Keratinocyte (primary cell): ENCODE data around the gene GPAT3. TPM values are rescaled to one million over a fixed set of nuclear protein-coding genes. Genes with fewer than 3 reads are reported as not detected.

Source experiments
- DNase-seq: peaks from one replicate; pipeline ENCODE4 v3.0.0-alpha.2; 2011; ENCODE audit warnings: low read depth, missing footprints, low spot score
- FAIRE-seq: peaks from 2 replicates; lab custom pipeline; 2011; peaks lifted over from hg19 to GRCh38; lab: Jason Lieb, UNC
- H2AFZ ChIP-seq: 2 replicates; pipeline ENCODE4 v1.6.0; 2012; ENCODE audit warnings: low read length, control low read depth, inconsistent platforms; ENCODE audit not compliant: control insufficient read depth
- H3K27ac ChIP-seq: 2 replicates; pipeline ENCODE4 v1.5.1; 2011; ENCODE audit warnings: low read length; ENCODE audit not compliant: control insufficient read depth, insufficient read depth
- H3K27me3 ChIP-seq: 3 replicates; pipeline ENCODE4 v1.6.0; 2011; ENCODE audit warnings: low read length; ENCODE audit not compliant: control insufficient read depth, insufficient read depth; ENCODE audit errors: extremely low read depth
- H3K36me3 ChIP-seq, 2 experiments: 2 replicates in 1 of 2; 3 replicates in 1 of 2; pipeline ENCODE4 v1.5.1; 2011; ENCODE audit warnings: low read length in 2 of 2, mild to moderate bottlenecking in 1 of 2; ENCODE audit not compliant: control insufficient read depth in 2 of 2, insufficient read depth in 2 of 2; ENCODE audit errors: extremely low read depth in 1 of 2
- H3K4me1 ChIP-seq: 3 replicates; pipeline ENCODE4 v1.5.1; 2011; ENCODE audit warnings: low read length; ENCODE audit not compliant: control insufficient read depth, insufficient read depth; ENCODE audit errors: extremely low read depth
- H3K4me2 ChIP-seq: 3 replicates; pipeline ENCODE4 v1.6.0; 2011; ENCODE audit warnings: low read depth, low read length; ENCODE audit not compliant: control insufficient read depth, insufficient read depth; ENCODE audit errors: extremely low read depth
- H3K4me3 ChIP-seq, 3 experiments: fragments of 200-600 bp in 1 of 3; sonication (generic) in 1 of 3; 2 replicates in 2 of 3; 3 replicates in 1 of 3; pipeline ENCODE4 v1.5.1; 2011 to 2016; ENCODE audit warnings: low read length in 3 of 3, mild to moderate bottlenecking in 3 of 3, control low read depth in 2 of 3, inconsistent platforms in 1 of 3, low read depth in 1 of 3, mixed read lengths in 1 of 3, mixed run types in 1 of 3, moderate library complexity in 1 of 3; ENCODE audit not compliant: control insufficient read depth in 2 of 3, insufficient read depth in 2 of 3; ENCODE audit errors: extremely low read depth in 1 of 3
- H3K79me2 ChIP-seq: 2 replicates; pipeline ENCODE4 v1.6.0; 2012; ENCODE audit warnings: low read length; ENCODE audit not compliant: control insufficient read depth, insufficient read depth
- H3K9ac ChIP-seq: 3 replicates; pipeline ENCODE4 v1.6.0; 2011; ENCODE audit warnings: low read length; ENCODE audit not compliant: control insufficient read depth, insufficient read depth; ENCODE audit errors: extremely low read depth
- H3K9me1 ChIP-seq: 3 replicates; pipeline ENCODE4 v1.6.0; 2011; ENCODE audit warnings: low read length; ENCODE audit not compliant: control insufficient read depth, insufficient read depth; ENCODE audit errors: extremely low read depth
- H3K9me3 ChIP-seq: 2 replicates; pipeline ENCODE4 v1.5.1; 2012; ENCODE audit warnings: low read depth, low read length; ENCODE audit not compliant: control insufficient read depth
- H4K20me1 ChIP-seq: 3 replicates; pipeline ENCODE4 v1.6.0; 2011; ENCODE audit warnings: low read length; ENCODE audit not compliant: control insufficient read depth, insufficient read depth; ENCODE audit errors: extremely low read depth
- EZH2 ChIP-seq: IDR thresholded peaks from one replicate; pipeline ENCODE4 v1.6.1; 2012; ENCODE audit warnings: inconsistent platforms, mild to moderate bottlenecking, low read length, moderate library complexity
- dilution Hi-C: fragments of 300-500 bp; cut with MboI; formaldehyde crosslinking; loops from one replicate; pipeline ENCODE4 v1.7.0; 2020; ENCODE audit warnings: low sequenced_read_pairs; ENCODE audit not compliant: extremely low pct_ligation_motif_present
- polyA plus RNA-seq, 5 experiments: library from polyadenylated mRNA; depleted of rRNA in 3 of 5; stranded (reverse) in 3 of 5; stranded (forward) in 1 of 5; unstranded in 1 of 5; fragments of >200 nt; gene quantifications; 1 replicate in 1 of 5; 2 replicates in 3 of 5; 3 replicates in 1 of 5; pipeline versions ENCODE4 v1.2.1 to v1.2.3, GENCODE V29; 2011 to 2012; ENCODE audit warnings: missing spikeins in 2 of 5, low read depth in 1 of 5, low replicate concordance in 1 of 5
- TF ChIP-seq, protein P1 (sequence below), 3 experiments: IDR thresholded peaks in 1 of 3; conservative IDR thresholded peaks in 1 of 3; optimal IDR thresholded peaks in 1 of 3; 2 replicates in 2 of 3; 3 replicates in 1 of 3; pipeline versions ENCODE3 to v1.5.1; 2011; ENCODE audit warnings: low read length in 3 of 3, mild to moderate bottlenecking in 3 of 3, moderate library complexity in 2 of 3, control low read depth in 1 of 3, inconsistent platforms in 1 of 3; ENCODE audit not compliant: insufficient read depth in 2 of 3; ENCODE audit errors: extremely low read depth in 1 of 3

Gene GPAT3
- polyA plus RNA-seq, 1 donor (not counting 4 experiments of a cell fraction or from before 2014, with no cell fraction given), result 2.4 TPM

GRCh38 chr4:83617371-83618035 lies 81.6 kb downstream of the GPAT3 start:
- no peaks in the 10 kb centered on the region for H3K79me2 ChIP-seq
- no peak overlapping the region for H3K9ac ChIP-seq
- dilution Hi-C loops, result no loop called here
- no peak for DNase-seq
- no peaks in the 10 kb centered on the region for H3K27me3 ChIP-seq
- H3K4me3 ChIP-seq, result no peak overlapping the region
- no peak for FAIRE-seq
- TF ChIP-seq EZH2, result no peak
- TF ChIP-seq, protein P1, sequence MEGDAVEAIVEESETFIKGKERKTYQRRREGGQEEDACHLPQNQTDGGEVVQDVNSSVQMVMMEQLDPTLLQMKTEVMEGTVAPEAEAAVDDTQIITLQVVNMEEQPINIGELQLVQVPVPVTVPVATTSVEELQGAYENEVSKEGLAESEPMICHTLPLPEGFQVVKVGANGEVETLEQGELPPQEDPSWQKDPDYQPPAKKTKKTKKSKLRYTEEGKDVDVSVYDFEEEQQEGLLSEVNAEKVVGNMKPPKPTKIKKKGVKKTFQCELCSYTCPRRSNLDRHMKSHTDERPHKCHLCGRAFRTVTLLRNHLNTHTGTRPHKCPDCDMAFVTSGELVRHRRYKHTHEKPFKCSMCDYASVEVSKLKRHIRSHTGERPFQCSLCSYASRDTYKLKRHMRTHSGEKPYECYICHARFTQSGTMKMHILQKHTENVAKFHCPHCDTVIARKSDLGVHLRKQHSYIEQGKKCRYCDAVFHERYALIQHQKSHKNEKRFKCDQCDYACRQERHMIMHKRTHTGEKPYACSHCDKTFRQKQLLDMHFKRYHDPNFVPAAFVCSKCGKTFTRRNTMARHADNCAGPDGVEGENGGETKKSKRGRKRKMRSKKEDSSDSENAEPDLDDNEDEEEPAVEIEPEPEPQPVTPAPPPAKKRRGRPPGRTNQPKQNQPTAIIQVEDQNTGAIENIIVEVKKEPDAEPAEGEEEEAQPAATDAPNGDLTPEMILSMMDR (optimal IDR thresholded peaks at IDR 0.05 in 1 of 3, IDR thresholded peaks at IDR 0.05 in 1 of 3, conservative IDR thresholded peaks at IDR 0.05 in 1 of 3; ENCODE audit: extremely low read depth in 1 of 3, insufficient read depth in 2 of 3, low read length in 3 of 3), result no peak
- no peak overlapping the region for H3K27ac ChIP-seq
- no peaks in the 10 kb centered on the region for H3K36me3 ChIP-seq
- H3K4me2 ChIP-seq, result no peak overlapping the region
- peaks cover 21% of the 10 kb centered on the region for H3K4me1 ChIP-seq
- H3K9me3 ChIP-seq, result peaks cover 5% of the 10 kb centered on the region
- no peak overlapping the region for H2AFZ ChIP-seq
- no peaks in the 10 kb centered on the region for H4K20me1 ChIP-seq
- no peaks in the 10 kb centered on the region for H3K9me1 ChIP-seq

DNA sequence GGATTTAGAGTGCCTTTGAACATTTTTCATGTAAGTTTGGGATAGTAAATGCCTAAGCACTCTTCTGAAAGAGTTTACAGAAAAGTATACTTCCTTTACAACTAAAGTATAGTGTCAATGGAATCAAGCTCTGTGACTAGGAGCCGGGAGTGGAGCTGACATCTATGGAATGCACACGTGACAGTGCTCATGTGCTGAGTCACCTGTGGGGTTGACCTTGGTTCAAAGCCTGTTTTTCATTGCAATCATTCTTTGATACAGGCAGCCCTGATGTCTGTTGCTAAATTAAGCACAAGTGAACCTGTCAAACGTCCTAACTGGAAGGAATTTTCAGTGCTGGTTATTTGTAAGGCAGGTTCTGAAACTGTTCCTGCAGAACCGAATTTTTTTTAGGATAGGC lies 82.5 kb downstream of the GPAT3 start:
- H3K27ac ChIP-seq, result peak overlapping the region; percentile 15
- peaks cover 21% of the 10 kb centered on the region for H3K4me1 ChIP-seq
- no peaks in the 10 kb centered on the region for H3K27me3 ChIP-seq
- H4K20me1 ChIP-seq, result no peaks in the 10 kb centered on the region
- H3K4me3 ChIP-seq, result peak overlapping the region in 1 of 3 experiments; percentile 19
- H3K79me2 ChIP-seq, result no peaks in the 10 kb centered on the region
- H3K36me3 ChIP-seq, result no peaks in the 10 kb centered on the region
- FAIRE-seq, result peak; percentile 99
- peaks cover 11% of the 10 kb centered on the region for H3K9me3 ChIP-seq
- DNase-seq, result peak; percentile 38
- dilution Hi-C loops, result no loop called here
- H3K9me1 ChIP-seq, result no peaks in the 10 kb centered on the region
- no peak overlapping the region for H2AFZ ChIP-seq
- TF ChIP-seq, protein P1 (optimal IDR thresholded peaks at IDR 0.05 in 1 of 3, IDR thresholded peaks at IDR 0.05 in 1 of 3, conservative IDR thresholded peaks at IDR 0.05 in 1 of 3; ENCODE audit: extremely low read depth in 1 of 3, insufficient read depth in 2 of 3, low read length in 3 of 3), result no peak
- no peak for TF ChIP-seq EZH2
- no peak overlapping the region for H3K9ac ChIP-seq
- H3K4me2 ChIP-seq, result peak overlapping the region; percentile 13
